ENCODE measurements around the gene TP53TG3B.
"Not testable (repeated sequence)": the region's sequence is repeated elsewhere in the genome, so short reads cannot be mapped to it uniquely, and the experiment has no call there.

The TP53TG3B gene

DNA sequence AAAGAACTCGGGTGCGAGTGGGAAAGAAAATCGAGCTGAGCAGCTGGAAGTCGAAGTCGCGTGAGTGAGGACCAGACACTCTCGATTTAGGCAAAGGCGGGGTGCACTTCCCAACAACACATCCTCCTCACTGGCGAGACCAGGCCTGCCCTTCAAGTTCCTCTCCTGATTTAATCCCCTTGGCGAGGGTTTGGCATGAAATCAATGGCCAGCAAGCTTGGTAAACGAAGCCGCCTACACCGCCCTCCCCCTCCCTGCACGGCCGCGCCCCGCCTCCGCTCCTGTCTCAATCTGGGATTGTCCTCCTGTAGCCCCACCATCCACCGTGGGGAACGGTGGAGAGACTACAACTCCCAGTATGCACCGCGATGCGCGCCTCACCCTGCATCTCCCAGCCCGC lies at the start of gene TP53TG3B:
Gene TP53TG3B (plus strand): TSS at position 301 of the 400 bp plus-strand sequence. CDS start 68 bp downstream, at position 369.
- not testable (repeated sequence) for H3K27ac ChIP-seq (ENCODE audit: low read depth, low read length, poor library complexity, severe bottlenecking); H3K9me2 ChIP-seq (ENCODE audit: low read depth, low read length); H3K4me2 ChIP-seq (ENCODE audit: low read length); H3F3A ChIP-seq (ENCODE audit: insufficient read depth, low read length); H3K9ac ChIP-seq (ENCODE audit: low read length); H3K4me1 ChIP-seq (ENCODE audit: insufficient read depth, low read length, severe bottlenecking); H2AFZ ChIP-seq (ENCODE audit: low read length); H3K36me3 ChIP-seq (ENCODE audit: insufficient read depth, low read length); H3K79me2 ChIP-seq (ENCODE audit: insufficient read depth, low read length); H3K9me3 ChIP-seq (ENCODE audit: low read length); H3K4me3 ChIP-seq (ENCODE audit: low read depth, low read length, poor library complexity, severe bottlenecking); H3K27me3 ChIP-seq (ENCODE audit: insufficient read depth, low read length); H4K20me1 ChIP-seq (ENCODE audit: insufficient read depth, low read length)

DNA sequence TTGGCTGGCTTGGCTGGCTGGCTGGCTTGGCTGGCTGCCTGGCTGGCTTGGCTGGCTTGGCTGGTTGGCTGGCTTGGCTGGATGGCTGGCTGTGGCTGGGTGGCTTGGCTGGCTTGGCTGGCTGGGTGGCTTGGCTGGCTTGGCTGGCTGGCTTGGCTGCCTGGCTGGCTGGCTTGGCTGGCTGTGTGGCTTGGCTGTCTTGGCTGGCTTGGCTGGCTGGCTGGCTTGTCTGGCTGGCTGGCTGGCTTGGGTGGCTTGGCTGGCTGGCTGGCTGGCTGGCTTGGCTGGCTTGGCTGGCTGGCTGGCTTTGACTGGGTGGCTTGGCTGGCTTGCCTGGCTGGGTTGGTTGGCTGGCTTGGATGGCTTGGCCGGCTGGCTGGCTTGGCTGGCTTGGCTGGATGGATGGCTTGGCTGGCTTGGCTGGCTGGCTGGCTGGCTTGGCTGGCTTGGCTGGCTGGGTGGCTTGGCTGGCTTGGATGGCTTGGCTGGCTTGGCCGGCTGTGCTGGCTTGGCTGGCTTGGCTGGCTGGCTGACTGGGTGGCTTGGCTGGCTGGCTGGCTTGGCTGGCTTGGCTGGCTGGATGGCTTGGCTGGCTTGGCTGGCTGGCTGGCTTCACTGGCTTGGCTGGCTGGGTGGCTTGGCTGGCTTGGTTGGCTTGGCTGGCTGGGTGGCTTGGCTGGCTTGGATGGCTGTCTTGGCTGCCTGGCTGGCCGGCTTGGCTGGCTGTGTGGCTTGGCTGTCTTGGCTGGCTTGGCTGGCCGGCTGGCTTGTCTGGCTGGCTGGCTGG lies 24.2 kb upstream of the TP53TG3B start:
- not testable (repeated sequence) for H2AFZ ChIP-seq (ENCODE audit: low read length); H3K27ac ChIP-seq (ENCODE audit: low read depth, low read length, poor library complexity, severe bottlenecking); H3K4me3 ChIP-seq (ENCODE audit: low read depth, low read length, poor library complexity, severe bottlenecking); H3K79me2 ChIP-seq (ENCODE audit: insufficient read depth, low read length); H3K4me2 ChIP-seq (ENCODE audit: low read length); H3F3A ChIP-seq (ENCODE audit: insufficient read depth, low read length); H3K9me2 ChIP-seq (ENCODE audit: low read depth, low read length); H3K9ac ChIP-seq (ENCODE audit: low read length); H3K9me3 ChIP-seq (ENCODE audit: low read length); H3K4me1 ChIP-seq (ENCODE audit: insufficient read depth, low read length, severe bottlenecking); H4K20me1 ChIP-seq (ENCODE audit: insufficient read depth, low read length); H3K27me3 ChIP-seq (ENCODE audit: insufficient read depth, low read length); H3K36me3 ChIP-seq (ENCODE audit: insufficient read depth, low read length)

GRCh38 chr16:33337627-33338542 lies 22.8 kb upstream of the TP53TG3B start:
- not testable (repeated sequence) for H3K36me3 ChIP-seq (ENCODE audit: insufficient read depth, low read length); H3F3A ChIP-seq (ENCODE audit: insufficient read depth, low read length); H3K27ac ChIP-seq (ENCODE audit: low read depth, low read length, poor library complexity, severe bottlenecking); H3K4me3 ChIP-seq (ENCODE audit: low read depth, low read length, poor library complexity, severe bottlenecking); H3K9ac ChIP-seq (ENCODE audit: low read length); H3K79me2 ChIP-seq (ENCODE audit: insufficient read depth, low read length); H4K20me1 ChIP-seq (ENCODE audit: insufficient read depth, low read length); H2AFZ ChIP-seq (ENCODE audit: low read length); H3K27me3 ChIP-seq (ENCODE audit: insufficient read depth, low read length); H3K9me3 ChIP-seq (ENCODE audit: low read length); H3K4me2 ChIP-seq (ENCODE audit: low read length); H3K9me2 ChIP-seq (ENCODE audit: low read depth, low read length); H3K4me1 ChIP-seq (ENCODE audit: insufficient read depth, low read length, severe bottlenecking)

- not testable (repeated sequence) for H3K36me3 ChIP-seq (ENCODE audit: insufficient read depth, low read length); H3K27me3 ChIP-seq (ENCODE audit: insufficient read depth, low read length); H3K9me2 ChIP-seq (ENCODE audit: low read depth, low read length); H3F3A ChIP-seq (ENCODE audit: insufficient read depth, low read length); H3K9me3 ChIP-seq (ENCODE audit: low read length); H3K4me3 ChIP-seq (ENCODE audit: low read depth, low read length, poor library complexity, severe bottlenecking); H3K79me2 ChIP-seq (ENCODE audit: insufficient read depth, low read length); H4K20me1 ChIP-seq (ENCODE audit: insufficient read depth, low read length); H3K4me2 ChIP-seq (ENCODE audit: low read length); H3K4me1 ChIP-seq (ENCODE audit: insufficient read depth, low read length, severe bottlenecking); H3K27ac ChIP-seq (ENCODE audit: low read depth, low read length, poor library complexity, severe bottlenecking); H2AFZ ChIP-seq (ENCODE audit: low read length); H3K9ac ChIP-seq (ENCODE audit: low read length)
Observed at GRCh38 chr16:33338543-33338951, 22.1 kb upstream of the TP53TG3B start.

- H3K9ac ChIP-seq (ENCODE audit: low read length); H3K27me3 ChIP-seq (ENCODE audit: insufficient read depth, low read length); H3K9me2 ChIP-seq (ENCODE audit: low read depth, low read length); H3K9me3 ChIP-seq (ENCODE audit: low read length); H3K4me2 ChIP-seq (ENCODE audit: low read length); H3K27ac ChIP-seq (ENCODE audit: low read depth, low read length, poor library complexity, severe bottlenecking); H3K4me1 ChIP-seq (ENCODE audit: insufficient read depth, low read length, severe bottlenecking); H3K4me3 ChIP-seq (ENCODE audit: low read depth, low read length, poor library complexity, severe bottlenecking); H2AFZ ChIP-seq (ENCODE audit: low read length); H4K20me1 ChIP-seq (ENCODE audit: insufficient read depth, low read length); H3F3A ChIP-seq (ENCODE audit: insufficient read depth, low read length); H3K79me2 ChIP-seq (ENCODE audit: insufficient read depth, low read length); H3K36me3 ChIP-seq (ENCODE audit: insufficient read depth, low read length): not testable (repeated sequence)
Observed at GRCh38 chr16:33339093-33340061, 21.3 kb upstream of the TP53TG3B start.

Data from OCI-LY1 (cell line).